GM21367 (cell line): Measurements from ENCODE around the gene ANKRD2.
"Not testable (repeated sequence)": the region's sequence is repeated elsewhere in the genome, so short reads cannot be mapped to it uniquely, and the experiment has no call there.

Experiments used
- ATAC-seq: cut with Tn5 transposase; IDR thresholded peaks from one replicate; pipeline ENCODE4 v1.9.1; 2021; ENCODE audit not compliant: unreplicated experiment

ANKRD2 gene, protein sequence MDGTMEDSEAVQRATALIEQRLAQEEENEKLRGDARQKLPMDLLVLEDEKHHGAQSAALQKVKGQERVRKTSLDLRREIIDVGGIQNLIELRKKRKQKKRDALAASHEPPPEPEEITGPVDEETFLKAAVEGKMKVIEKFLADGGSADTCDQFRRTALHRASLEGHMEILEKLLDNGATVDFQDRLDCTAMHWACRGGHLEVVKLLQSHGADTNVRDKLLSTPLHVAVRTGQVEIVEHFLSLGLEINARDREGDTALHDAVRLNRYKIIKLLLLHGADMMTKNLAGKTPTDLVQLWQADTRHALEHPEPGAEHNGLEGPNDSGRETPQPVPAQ

DNA sequence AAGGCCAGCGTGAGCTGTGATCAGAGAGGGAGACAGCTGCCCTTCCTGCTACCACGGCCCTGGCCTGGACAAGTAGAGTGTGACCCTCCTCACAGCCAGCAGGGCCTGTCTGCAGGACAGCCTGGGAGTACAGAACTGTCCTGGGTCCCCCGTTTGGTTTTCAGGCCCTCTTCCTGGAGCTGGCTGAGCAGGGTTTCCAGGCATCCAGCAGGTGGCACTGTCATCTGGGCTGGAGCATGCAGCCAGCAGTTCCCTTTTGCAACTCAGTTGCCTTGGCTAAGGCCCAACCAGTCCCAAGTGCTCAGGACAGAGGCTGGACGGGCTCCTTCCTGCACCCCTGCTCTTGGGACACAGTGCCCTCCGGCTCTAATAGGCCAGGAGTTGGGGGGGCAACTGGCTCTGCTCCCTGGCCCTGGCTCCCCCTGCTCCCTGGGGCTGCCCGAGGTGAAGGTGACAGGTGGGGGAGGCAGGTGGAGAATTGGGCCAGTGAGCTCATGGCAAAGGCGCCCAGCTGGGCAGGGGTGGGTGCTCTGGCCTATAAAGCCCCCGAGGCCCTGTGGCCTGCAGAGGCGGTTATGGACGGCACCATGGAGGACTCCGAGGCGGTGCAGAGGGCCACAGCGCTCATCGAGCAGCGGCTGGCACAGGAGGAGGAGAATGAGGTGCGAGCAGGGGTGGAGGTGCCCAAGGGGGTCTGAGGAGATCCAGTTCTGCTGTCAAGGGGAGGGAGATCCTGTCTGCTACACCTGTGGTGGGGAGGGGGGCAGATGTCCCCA is at the start of gene ANKRD2:
Gene ANKRD2, plus strand, starts transcription at position 566 of the 776 bp plus-strand sequence. Its CDS starts 10 bp downstream, at position 576.
- ATAC-seq, result no peak

DNA sequence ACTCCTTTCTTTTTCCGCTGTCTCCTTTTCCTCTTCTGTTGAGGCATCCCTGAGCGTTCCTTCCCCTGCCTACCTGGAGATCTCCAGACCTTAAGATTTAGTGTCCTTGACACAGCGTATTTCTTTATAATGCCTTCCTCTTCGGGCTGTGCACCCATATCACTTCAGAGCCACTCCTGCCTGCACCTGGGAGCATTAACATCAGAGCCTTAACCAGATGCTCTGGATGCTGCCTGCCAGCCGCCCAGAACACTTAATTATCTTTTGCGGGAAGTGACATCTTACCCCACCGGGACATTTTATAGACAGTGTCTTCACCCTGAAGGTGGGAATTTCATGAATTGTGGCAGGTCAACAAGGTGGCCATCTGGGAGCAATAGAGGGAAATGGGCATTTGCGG is 49.6 kb upstream of the ANKRD2 start:
- no peak for ATAC-seq

DNA sequence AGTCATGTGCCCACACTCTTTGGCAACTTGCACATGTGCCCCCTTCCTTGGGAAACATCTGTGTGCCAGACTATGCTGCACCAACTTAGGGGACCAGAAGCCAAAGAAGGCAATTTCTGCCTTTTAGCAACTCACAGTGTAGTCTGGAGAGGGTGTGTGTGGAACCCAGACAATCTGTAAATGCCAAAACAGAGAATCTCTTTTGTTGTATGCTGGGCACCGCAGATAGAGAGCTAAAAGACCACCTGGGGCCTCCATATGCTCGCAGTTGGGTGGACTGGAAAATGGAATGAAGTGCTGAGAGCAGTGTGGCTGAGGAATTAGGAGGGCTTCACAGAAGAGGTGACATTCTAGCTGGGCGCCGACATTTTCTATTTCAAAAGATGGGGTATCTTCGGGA is 47.5 kb upstream of the ANKRD2 start:
- no peak for ATAC-seq

DNA sequence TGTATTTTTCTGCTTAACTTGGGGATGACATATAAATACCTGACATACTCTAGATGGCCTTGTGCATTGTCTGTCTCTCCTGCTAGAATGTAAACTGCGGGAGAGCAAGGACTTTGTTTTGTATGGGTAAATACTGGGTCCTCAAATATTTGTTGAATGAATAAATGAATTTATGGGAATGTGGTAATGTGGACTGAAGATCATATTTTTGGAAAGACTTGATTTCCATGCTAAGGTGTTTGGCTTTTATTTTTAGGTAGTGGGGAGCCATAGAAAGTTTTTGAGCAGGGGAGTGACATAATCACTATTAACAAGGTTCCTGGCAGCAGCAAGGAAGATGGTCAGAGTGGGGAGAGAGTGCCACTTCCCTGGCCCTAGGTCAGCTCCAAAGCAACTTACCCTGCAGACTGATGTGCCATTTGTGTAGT is 46.9 kb upstream of the ANKRD2 start:
- ATAC-seq, result no peak

DNA sequence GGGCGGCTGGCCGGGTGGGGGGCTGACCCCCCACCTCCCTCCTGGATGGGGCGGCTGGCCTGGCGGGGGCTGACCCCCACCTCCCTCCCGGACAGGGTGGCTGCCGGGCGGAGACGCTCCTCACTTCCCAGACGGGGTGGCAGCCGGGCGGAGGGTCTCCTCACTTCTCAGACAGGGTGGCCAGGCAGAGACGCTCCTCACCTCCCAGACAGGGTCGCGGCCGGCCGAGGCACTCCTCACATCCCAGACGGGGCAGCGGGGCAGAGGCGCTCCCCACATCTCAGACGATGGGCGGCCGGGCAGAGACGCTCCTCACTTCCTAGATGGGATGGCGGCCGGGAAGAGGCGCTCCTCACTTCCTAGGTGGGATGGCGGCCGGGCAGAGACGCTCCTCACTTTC is 43.7 kb upstream of the ANKRD2 start:
- not testable (repeated sequence) for ATAC-seq

- ATAC-seq, result no peak
Measured at GRCh38 chr10:97529685-97530465, 42.7 kb upstream of the ANKRD2 start.

DNA sequence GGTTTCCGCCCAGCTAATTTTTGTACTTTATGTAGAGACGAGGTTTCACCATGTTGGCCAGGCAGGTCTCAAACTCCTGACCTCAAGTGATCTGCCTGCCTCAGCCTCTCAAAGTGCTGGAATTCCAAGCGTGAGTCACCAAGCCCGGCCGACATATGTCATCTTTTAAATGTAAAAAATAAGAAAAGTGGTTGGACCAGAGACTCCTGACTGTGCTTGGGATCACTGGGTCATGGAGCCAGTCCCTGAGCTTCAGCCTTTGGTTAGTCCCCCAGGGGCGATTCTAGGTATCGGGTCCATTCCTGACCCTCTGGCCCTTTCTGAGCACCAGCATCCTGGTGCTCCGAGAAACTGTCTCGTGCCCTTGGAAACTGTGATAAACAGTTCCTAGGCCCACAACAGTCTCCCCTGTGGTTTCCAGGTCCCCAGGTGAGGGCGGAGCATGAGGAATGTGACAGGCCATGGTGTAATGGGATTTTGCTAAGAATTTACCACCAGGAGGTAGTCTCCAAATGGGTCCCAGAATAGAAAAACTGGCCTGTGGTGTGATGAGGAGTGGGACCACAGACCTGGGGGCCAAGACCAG is 41.1 kb upstream of the ANKRD2 start:
- ATAC-seq, result no peak

DNA sequence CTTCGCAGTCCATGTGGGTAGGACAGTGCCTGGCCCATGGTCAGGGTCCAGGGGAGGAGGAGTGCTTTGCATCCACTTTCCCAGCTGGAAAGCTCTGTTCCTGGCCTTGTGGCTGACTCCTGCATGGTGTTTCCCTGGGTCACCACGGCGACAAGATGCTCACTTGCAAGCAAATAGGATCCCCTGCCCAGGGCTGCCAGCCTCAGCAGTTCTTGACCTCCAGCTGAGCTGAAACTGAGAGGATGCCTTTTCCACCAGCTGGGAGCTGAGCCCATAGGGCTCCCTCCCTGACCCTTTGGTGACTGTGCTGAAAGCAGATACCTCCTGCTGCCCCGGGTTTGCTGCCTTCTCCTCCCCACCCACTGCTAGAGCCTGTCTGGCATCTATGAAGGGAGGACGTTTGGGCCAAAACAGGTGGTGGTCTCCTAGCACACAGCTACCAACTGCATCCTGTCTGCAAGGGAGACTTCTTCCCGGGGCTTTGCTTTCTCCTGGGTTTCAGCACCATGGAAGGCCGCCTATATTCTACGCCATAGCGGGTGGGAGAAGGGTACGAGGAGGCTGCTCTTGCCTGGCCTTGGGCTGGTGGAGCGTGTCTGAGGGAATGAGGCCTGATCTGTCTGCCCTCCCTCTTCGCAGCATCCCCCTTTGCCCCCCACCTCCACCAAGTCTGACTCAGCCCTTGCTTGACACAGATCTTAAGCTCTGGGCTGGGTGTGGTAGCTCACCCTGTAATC is 39.5 kb upstream of the ANKRD2 start:
- ATAC-seq, result no peak

DNA sequence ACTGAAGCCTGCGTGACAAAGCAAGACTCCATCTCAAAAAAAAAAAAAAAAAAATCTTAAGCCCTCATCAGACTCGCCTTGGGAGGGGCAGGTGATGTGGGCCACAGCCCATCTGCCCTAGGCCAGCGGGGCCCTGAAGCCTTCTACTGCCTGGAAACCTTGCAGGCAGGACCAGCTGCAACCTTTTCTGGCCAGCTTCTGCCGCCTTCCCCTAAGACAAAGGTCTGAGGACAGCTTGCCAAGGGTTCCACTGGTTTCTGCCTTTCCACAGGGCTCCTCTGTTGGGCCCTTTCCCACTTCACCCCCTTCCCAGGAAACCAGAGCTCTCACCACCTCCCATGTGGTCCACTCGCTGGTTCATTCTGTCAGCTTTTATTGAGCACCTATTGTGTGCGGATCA is 38.7 kb upstream of the ANKRD2 start:
- ATAC-seq, result no peak

GRCh38 chr10:97534746-97535367 is 37.7 kb upstream of the ANKRD2 start:
- no peak for ATAC-seq

- no peak for ATAC-seq
Measured at GRCh38 chr10:97537186-97537869, 35.3 kb upstream of the ANKRD2 start.

- no peak for ATAC-seq
Measured at GRCh38 chr10:97538411-97538810, 34.2 kb upstream of the ANKRD2 start.

DNA sequence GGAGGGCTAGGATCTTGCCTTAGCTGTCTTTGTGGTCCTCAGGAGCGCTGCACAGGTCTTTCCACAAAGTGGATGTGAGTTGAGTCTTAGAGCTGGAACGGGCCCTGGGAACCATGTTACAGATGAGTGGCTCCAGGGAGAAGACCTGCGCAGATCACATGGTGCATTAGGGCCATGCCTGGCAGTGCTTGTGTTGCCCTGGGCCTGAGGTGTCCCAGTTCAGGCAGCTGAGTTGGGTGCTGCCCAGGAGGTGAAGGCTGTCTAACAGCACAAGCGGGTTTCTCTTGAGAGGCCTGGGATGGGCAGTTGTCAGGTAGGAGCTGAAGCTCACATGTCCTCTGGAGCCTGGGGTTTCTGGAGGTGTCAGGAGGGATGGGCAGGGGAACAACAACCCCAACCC is 33.7 kb upstream of the ANKRD2 start:
- ATAC-seq, result no peak

DNA sequence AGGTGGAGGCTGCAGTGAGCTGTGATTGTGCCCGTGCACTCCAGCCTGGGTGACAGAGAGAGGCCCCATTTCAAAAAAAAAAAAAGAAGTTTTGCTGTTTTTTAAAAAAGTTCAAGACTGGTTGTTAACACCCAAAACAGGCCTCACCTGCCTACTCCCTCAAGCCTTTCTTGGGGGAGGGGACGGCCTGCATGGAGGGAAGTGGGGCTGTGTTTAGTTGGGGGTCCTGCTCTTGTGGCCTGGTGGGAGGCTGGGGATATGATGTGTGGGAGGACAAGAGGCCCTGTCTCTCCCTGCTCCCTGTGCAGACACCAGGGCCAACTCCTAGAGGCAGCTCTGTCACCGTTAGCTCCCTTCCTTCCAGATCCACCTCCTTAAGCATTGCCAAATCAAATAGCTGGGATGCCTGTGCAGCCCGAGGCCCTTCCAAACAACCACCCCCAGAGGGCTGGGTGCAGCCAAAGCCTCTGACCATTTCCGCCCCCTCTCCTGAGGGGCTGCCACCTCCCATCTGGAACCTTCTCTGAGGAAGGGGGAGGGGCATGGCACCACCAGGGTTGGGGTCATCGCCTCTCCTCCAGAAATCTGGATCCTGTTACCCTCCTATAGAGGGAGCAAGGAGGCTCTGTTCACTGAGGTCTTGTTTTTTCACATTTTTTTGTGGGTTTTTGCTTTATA is 32.9 kb upstream of the ANKRD2 start:
- ATAC-seq, result no peak

DNA sequence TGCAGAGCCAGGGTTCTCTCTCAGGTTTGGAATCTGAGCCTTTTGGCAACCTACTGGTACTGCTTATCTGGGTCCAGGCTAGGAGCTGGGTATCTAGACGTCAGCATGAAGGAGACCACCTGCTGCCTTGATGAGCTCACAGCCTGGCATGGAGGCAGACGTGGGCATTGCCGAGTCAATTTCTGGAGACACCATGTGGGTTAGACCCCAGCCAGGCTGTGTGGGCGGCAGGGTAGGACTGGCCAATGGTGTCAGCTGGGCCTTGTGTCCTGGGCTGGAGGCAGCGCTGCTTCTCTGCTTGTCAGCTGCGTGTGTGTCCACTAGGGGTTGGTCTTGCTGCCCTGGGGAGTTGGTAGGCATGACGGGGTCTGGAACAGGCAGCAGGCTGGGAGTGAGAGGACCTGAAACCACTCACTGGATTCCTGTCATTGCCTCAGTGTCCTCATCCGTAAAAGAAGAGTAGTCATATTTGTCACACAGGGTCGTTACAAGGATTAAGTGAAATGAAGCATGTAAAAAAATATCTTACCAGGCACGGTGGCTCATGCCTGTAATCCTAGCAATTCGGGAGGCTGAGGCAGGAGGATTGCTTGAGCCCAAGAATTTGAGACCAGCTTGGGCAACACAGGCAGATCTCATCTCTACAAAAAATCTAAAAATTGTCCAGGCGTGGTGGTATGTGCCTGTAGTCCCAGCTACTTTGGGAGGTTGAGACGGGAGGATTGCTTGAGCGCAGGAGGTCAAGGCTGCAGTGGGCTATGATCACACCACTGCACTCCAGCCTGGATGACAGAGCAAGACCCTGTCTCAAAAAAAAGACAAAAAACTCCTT is 31.7 kb upstream of the ANKRD2 start:
- ATAC-seq, result no peak

DNA sequence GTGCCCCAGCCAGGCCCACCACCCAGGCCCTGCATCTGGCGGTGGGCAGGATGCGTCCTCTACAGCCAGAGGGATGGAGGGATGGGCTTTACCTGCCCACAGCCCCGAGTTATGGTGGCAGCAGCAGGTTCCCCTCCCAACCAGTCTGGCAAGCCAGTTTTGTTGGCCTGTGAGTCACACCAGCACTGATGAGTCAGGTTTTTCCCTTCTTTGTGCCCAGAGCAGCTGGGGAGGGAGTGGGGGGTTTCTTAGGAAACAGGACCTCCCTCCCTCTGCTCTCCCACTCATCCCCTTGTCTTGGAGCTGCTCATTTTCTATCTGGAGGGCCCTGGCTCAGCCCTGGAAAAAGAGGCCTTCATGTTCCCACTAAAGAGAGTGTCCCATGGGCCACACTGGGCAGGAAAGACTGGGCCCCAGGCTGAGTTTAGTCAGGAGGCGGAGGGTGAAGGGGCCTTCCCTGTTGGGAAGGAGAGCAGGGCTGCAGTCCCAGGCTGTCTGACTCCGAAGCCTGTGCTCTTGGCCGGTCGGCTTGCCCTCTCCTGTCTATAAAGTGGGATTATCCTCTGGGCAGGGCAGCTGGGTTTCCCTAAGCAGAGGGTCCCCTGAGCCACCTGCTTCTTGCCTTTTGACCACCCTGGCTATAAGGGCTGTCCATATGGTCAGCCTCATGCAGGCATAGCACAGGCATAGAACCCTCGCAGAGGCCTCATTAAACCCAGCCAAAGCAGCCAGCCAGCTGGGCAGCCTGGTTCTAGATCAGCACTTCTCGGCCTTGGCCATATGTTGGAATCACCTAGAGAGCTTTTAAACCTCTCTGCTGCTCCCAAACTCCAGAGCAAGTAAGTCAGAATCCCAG is 30.2 kb upstream of the ANKRD2 start:
- no peak for ATAC-seq

DNA sequence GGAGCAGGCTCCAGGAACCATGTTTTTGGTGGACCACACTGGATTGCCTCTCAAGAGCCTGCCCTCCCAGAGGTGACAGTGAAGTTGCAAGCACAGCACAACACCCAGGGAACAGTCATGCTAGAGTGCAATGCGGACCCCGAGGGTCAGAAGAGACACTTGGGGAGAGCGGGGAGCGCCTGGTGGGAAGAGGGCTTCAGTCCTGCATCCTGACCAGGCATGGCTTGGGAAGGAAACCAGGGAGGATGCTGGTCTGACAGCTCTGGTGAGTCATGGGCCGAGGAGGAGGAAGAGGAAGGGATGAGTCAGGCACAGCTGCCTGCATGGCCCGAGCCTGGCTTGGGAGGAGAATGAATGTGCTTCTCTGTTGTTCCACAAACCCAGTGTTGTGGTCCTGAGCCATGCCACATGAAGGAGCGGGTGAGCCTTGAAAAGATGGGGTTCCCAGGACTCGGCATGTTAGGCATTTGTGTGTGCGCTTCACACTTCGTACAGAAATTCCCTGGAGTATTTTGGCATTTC is 29.5 kb upstream of the ANKRD2 start:
- no peak for ATAC-seq
